Immature natural killer cell (primary cell): ENCODE measurements around the gene POLN. TPM values are rescaled to one million over a fixed set of nuclear protein-coding genes. Genes with fewer than 3 reads are reported as not detected.

Experiments used
- DNase-seq, 3 donors: peaks; one replicate each; pipeline ENCODE4 v3.0.0; 2022; ENCODE audit warnings: mixed read lengths in 1 of 3
- H3K27ac Mint-ChIP-seq, 6 donors: one replicate each; pipeline ENCODE4 v1.8.0; 2020; ENCODE audit warnings: mixed read lengths in 6 of 6, mild to moderate bottlenecking in 5 of 6, inconsistent platforms in 4 of 6, moderate library complexity in 3 of 6
- H3K27me3 Mint-ChIP-seq, 3 donors: one replicate each; pipeline ENCODE4 v1.8.0; 2020 to 2021; ENCODE audit warnings: low read depth in 3 of 3, mild to moderate bottlenecking in 3 of 3, mixed read lengths in 3 of 3, moderate library complexity in 3 of 3, inconsistent platforms in 1 of 3
- H3K36me3 Mint-ChIP-seq, 3 donors: one replicate each; pipeline ENCODE4 v1.8.0; 2020; ENCODE audit warnings: mixed read lengths in 3 of 3, inconsistent platforms in 2 of 3, mild to moderate bottlenecking in 2 of 3
- H3K4me1 Mint-ChIP-seq, 2 donors: one replicate each; pipeline ENCODE4 v1.8.0; 2020; ENCODE audit warnings: inconsistent platforms in 2 of 2, mild to moderate bottlenecking in 2 of 2, mixed read lengths in 2 of 2, moderate library complexity in 1 of 2
- H3K4me3 Mint-ChIP-seq, 5 donors: one replicate each; pipeline ENCODE4 v1.8.0; 2020; ENCODE audit warnings: mild to moderate bottlenecking in 5 of 5, mixed read lengths in 5 of 5, inconsistent platforms in 3 of 5, moderate library complexity in 3 of 5
- H3K9me3 Mint-ChIP-seq, 6 donors: one replicate each; pipeline ENCODE4 v1.8.0; 2020; ENCODE audit warnings: mild to moderate bottlenecking in 6 of 6, mixed read lengths in 6 of 6, inconsistent platforms in 4 of 6, moderate library complexity in 3 of 6
- polyA plus RNA-seq, 3 donors: library from polyadenylated mRNA; unstranded; fragments of 300-500 nt; fragmentation: Illumina TruSeq; gene quantifications; one replicate each; pipeline ENCODE4 v1.2.3, GENCODE V29; 2021

Gene POLN
- polyA plus RNA-seq, 3 donors from 2014 or later, result 0.41 to 1.6 TPM; not detected in 1

GRCh38 chr4:2073808-2074481 is 168.0 kb downstream of the POLN start:
- Mint-ChIP-seq H3K4me1 (no peaks in the 10 kb centered on the region), H3K9me3 (no peaks in the 10 kb centered on the region), H3K27ac (no peak overlapping the region), H3K36me3 (no peaks in the 10 kb centered on the region), H3K27me3 (no peaks in the 10 kb centered on the region), H3K4me3 (no peak overlapping the region)
- no peak for DNase-seq

- Mint-ChIP-seq H3K4me3 (no peak overlapping the region), H3K36me3 (no peaks in the 10 kb centered on the region), H3K4me1 (no peaks in the 10 kb centered on the region), H3K27ac (no peak overlapping the region), H3K27me3 (no peaks in the 10 kb centered on the region), H3K9me3 (no peaks in the 10 kb centered on the region)
- DNase-seq, result no peak
Observed at GRCh38 chr4:2072971-2073807, 168.7 kb downstream of the POLN start.

- no peak for DNase-seq
- H3K27me3 Mint-ChIP-seq, result no peaks in the 10 kb centered on the region
- H3K9me3 Mint-ChIP-seq, result no peaks in the 10 kb centered on the region
- no peak overlapping the region for H3K27ac Mint-ChIP-seq
- H3K4me3 Mint-ChIP-seq, result no peak overlapping the region
- no peaks in the 10 kb centered on the region for H3K4me1 Mint-ChIP-seq
- no peaks in the 10 kb centered on the region for H3K36me3 Mint-ChIP-seq
Observed at GRCh38 chr4:2071912-2072867, 169.7 kb downstream of the POLN start.

- H3K27me3 Mint-ChIP-seq, result no peaks in the 10 kb centered on the region
- DNase-seq, result no peak
- no peaks in the 10 kb centered on the region for H3K9me3 Mint-ChIP-seq
- H3K27ac Mint-ChIP-seq, result no peak overlapping the region
- no peaks in the 10 kb centered on the region for H3K4me1 Mint-ChIP-seq
- H3K36me3 Mint-ChIP-seq, result no peaks in the 10 kb centered on the region
- H3K4me3 Mint-ChIP-seq, result no peak overlapping the region
Observed at GRCh38 chr4:2071252-2071911, 170.5 kb downstream of the POLN start.

- Mint-ChIP-seq H3K36me3 (no peaks in the 10 kb centered on the region), H3K9me3 (no peaks in the 10 kb centered on the region), H3K27ac (no peak overlapping the region), H3K27me3 (no peaks in the 10 kb centered on the region), H3K4me1 (no peaks in the 10 kb centered on the region), H3K4me3 (no peak overlapping the region)
- DNase-seq, result no peak
Observed at GRCh38 chr4:2070421-2071251, 171.3 kb downstream of the POLN start.

- DNase-seq, result no peak
- Mint-ChIP-seq H3K4me3 (no peak overlapping the region), H3K27ac (no peak overlapping the region), H3K27me3 (no peaks in the 10 kb centered on the region), H3K4me1 (no peaks in the 10 kb centered on the region), H3K9me3 (no peaks in the 10 kb centered on the region), H3K36me3 (no peaks in the 10 kb centered on the region)
Observed at GRCh38 chr4:2069986-2070385, 171.9 kb downstream of the POLN start.

- H3K4me1 Mint-ChIP-seq, result no peaks in the 10 kb centered on the region
- H3K27ac Mint-ChIP-seq, result no peak overlapping the region
- H3K4me3 Mint-ChIP-seq, result no peak overlapping the region
- H3K27me3 Mint-ChIP-seq, result no peaks in the 10 kb centered on the region
- no peak for DNase-seq
- H3K9me3 Mint-ChIP-seq, result no peaks in the 10 kb centered on the region
- H3K36me3 Mint-ChIP-seq, result no peaks in the 10 kb centered on the region
Observed at GRCh38 chr4:2069161-2069971, 172.6 kb downstream of the POLN start.

GRCh38 chr4:2068566-2068965 is 173.4 kb downstream of the POLN start:
- Mint-ChIP-seq H3K27ac (no peak overlapping the region), H3K9me3 (no peaks in the 10 kb centered on the region), H3K4me3 (no peak overlapping the region), H3K36me3 (no peaks in the 10 kb centered on the region), H3K4me1 (no peaks in the 10 kb centered on the region), H3K27me3 (no peaks in the 10 kb centered on the region)
- DNase-seq, result no peak

GRCh38 chr4:2068198-2068470 is 173.8 kb downstream of the POLN start:
- H3K27ac Mint-ChIP-seq, result no peak overlapping the region

GRCh38 chr4:2067446-2068197 is 174.3 kb downstream of the POLN start:
- Mint-ChIP-seq H3K27ac (no peak overlapping the region), H3K9me3 (no peaks in the 10 kb centered on the region)
- DNase-seq, result no peak

More at GRCh38 chr4:2068198-2068470, 173.8 kb downstream of the POLN start:
- no peaks in the 10 kb centered on the region for H3K36me3 Mint-ChIP-seq
- no peak for DNase-seq
- H3K27me3 Mint-ChIP-seq, result no peaks in the 10 kb centered on the region
- H3K4me1 Mint-ChIP-seq, result no peaks in the 10 kb centered on the region
- H3K9me3 Mint-ChIP-seq, result no peaks in the 10 kb centered on the region
- no peak overlapping the region for H3K4me3 Mint-ChIP-seq

GRCh38 chr4:2066571-2067445 is 175.1 kb downstream of the POLN start:
- Mint-ChIP-seq H3K4me1 (no peaks in the 10 kb centered on the region), H3K27me3 (no peaks in the 10 kb centered on the region), H3K4me3 (no peak overlapping the region), H3K9me3 (no peaks in the 10 kb centered on the region), H3K36me3 (no peaks in the 10 kb centered on the region), H3K27ac (no peak overlapping the region)
- no peak for DNase-seq

More at GRCh38 chr4:2067446-2068197, 174.3 kb downstream of the POLN start:
- no peak overlapping the region for H3K4me3 Mint-ChIP-seq
- H3K27me3 Mint-ChIP-seq, result no peaks in the 10 kb centered on the region
- no peaks in the 10 kb centered on the region for H3K4me1 Mint-ChIP-seq
- H3K36me3 Mint-ChIP-seq, result no peaks in the 10 kb centered on the region
